HEK293T (cell line): Measurements from ENCODE around the gene ATG9A.

Source experiments
- ARNT ChIP-seq: fragments of 450-650 bp; IDR thresholded peaks from 2 replicates; pipeline ENCODE4 v1.6.1; 2017; ENCODE audit warnings: mild to moderate bottlenecking
- BHLHE40 ChIP-seq: fragments of 450-650 bp; IDR thresholded peaks from 2 replicates; pipeline ENCODE4 v1.6.1; 2016; ENCODE audit warnings: mild to moderate bottlenecking, moderate library complexity, borderline replicate concordance
- FOXA1 ChIP-seq: fragments of 450-650 bp; IDR thresholded peaks from 2 replicates; pipeline ENCODE4 v1.6.1; 2016; ENCODE audit warnings: mild to moderate bottlenecking
- FOXK2 ChIP-seq: fragments of 450-650 bp; IDR thresholded peaks from 2 replicates; pipeline ENCODE4 v1.6.1; 2016; ENCODE audit warnings: mild to moderate bottlenecking
- FOXM1 ChIP-seq: fragments of 450-650 bp; IDR thresholded peaks from 2 replicates; pipeline ENCODE4 v1.6.1; 2017; ENCODE audit warnings: mild to moderate bottlenecking, borderline replicate concordance
- L3MBTL2 ChIP-seq: fragments of 450-650 bp; conservative IDR thresholded peaks from 2 replicates; pipeline ENCODE4 v1.6.1; 2016; ENCODE audit warnings: mild to moderate bottlenecking
- LEF1 ChIP-seq: fragments of 450-650 bp; IDR thresholded peaks from 2 replicates; pipeline ENCODE4 v1.6.1; 2017; ENCODE audit warnings: mild to moderate bottlenecking, borderline replicate concordance
- NFRKB ChIP-seq: fragments of 450-650 bp; IDR thresholded peaks from 2 replicates; pipeline ENCODE4 v1.6.1; 2016; ENCODE audit warnings: mild to moderate bottlenecking, moderate library complexity
- SP1 ChIP-seq: fragments of 450-650 bp; IDR thresholded peaks from 2 replicates; pipeline ENCODE4 v1.6.1; 2017
- SUZ12 ChIP-seq: fragments of 450-650 bp; IDR thresholded peaks from 2 replicates; pipeline ENCODE4 v1.6.1; 2016; ENCODE audit warnings: mild to moderate bottlenecking
- TARDBP ChIP-seq: fragments of 450-650 bp; IDR thresholded peaks from 2 replicates; pipeline ENCODE4 v1.6.1; 2016

DNA sequence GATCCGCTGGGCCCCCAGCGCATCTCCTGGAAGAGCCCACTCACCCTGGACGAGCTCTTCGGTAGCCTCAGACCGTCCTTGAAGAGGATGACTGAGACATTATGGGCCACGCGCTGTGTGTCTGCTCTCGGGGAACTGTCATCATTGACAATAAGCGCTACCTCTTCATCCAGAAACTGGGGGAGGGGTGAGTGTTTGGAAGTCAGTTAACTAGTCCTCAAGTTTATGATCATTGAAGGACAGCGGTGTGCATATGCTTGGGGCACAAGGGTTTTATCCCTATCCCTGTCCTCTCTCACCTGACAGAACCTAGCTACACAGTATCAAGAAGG lies 16.4 kb upstream of the ATG9A start:
- TF ChIP-seq SUZ12 (no peak), SP1 (no peak), FOXK2 (no peak), FOXM1 (no peak), FOXA1 (no peak), ARNT (no peak), LEF1 (no peak), BHLHE40 (no peak), TARDBP (no peak), NFRKB (no peak), L3MBTL2 (no peak)
